Measurements from ENCODE around the gene FSIP2. TPM values are rescaled to one million over a fixed set of nuclear protein-coding genes. Genes with fewer than 3 reads are reported as not detected.

FSIP2 gene
- total and polyA plus RNA-seq, 10 of the 15 experiments (the other 5 are each of a cell fraction or from before 2014, with no cell fraction given), result 0.03 to 1.3 (median 0.13) TPM

GRCh38 chr2:185823773-185824172 is 85.2 kb downstream of the FSIP2 start:
- BruUV-seq (replicated peaks), result no TSS peak
- ChIA-PET POLR2A (no interaction called here), SMC1A (ENCODE audit: uncharacterized antibody, unreplicated experiment) (no interaction called here), CTCF (no interaction called here), RAD21 (ENCODE audit: unreplicated experiment) (no interaction called here)
- Histone ChIP-seq H3K9me3 (replicated peaks; ENCODE audit: control insufficient read depth, insufficient read depth, low read length) (no peaks in the 10 kb centered on the region), H3K27ac (ENCODE audit: control insufficient read depth, insufficient read depth) (no peak overlapping the region), H3K27me3 (replicated peaks in 1 of 2; ENCODE audit: control insufficient read depth in 2 of 2, insufficient read depth in 2 of 2, low read length in 1 of 2) (no peaks in the 10 kb centered on the region), H3K9ac (ENCODE audit: control insufficient read depth, insufficient read depth, low read length) (no peak overlapping the region), H3K4me1 (ENCODE audit: control insufficient read depth, insufficient read depth, low read length) (no peaks in the 10 kb centered on the region), H4K20me1 (ENCODE audit: control insufficient read depth, insufficient read depth) (no peaks in the 10 kb centered on the region), H3K79me2 (ENCODE audit: control insufficient read depth, insufficient read depth, low read length) (no peaks in the 10 kb centered on the region), H2AFZ (ENCODE audit: control insufficient read depth, low read depth, low read length) (no peak overlapping the region), H3K4me2 (ENCODE audit: control insufficient read depth, insufficient read depth) (no peak overlapping the region), H3K36me3 (ENCODE audit: control insufficient read depth in 2 of 2, insufficient read depth in 2 of 2, low read length in 1 of 2) (no peaks in the 10 kb centered on the region), H3K4me3 (no peak overlapping the region)
- 61% methylated on average over 2 of the region's 2 CpGs for WGBS (ENCODE audit: insufficient coverage, insufficient replicate concordance, low lambda C conversion rate, missing lambda C conversion rate)
- intact Hi-C loops (cut with micrococcal nuclease; ENCODE audit: unreplicated experiment) (no loop called here), in situ Hi-C loops (cut with MboI) (no loop called here)
- no peak for FAIRE-seq
- DNase-seq (ENCODE audit: low read depth, low spot score), result no peak
- TF ChIP-seq YY1 (IDR thresholded peaks at IDR 0.05; ENCODE audit: low read depth, low read length) (no peak), CHD2 (IDR thresholded peaks at IDR 0.05; ENCODE audit: borderline replicate concordance, low read depth, low read length) (no peak), BCL11A (IDR thresholded peaks at IDR 0.05; ENCODE audit: low read depth, low read length) (no peak), TAF1 (IDR thresholded peaks at IDR 0.05; ENCODE audit: borderline replicate concordance, low read depth, low read length) (no peak), NBN (IDR thresholded peaks at IDR 0.05) (no peak), RELB (IDR thresholded peaks at IDR 0.05; ENCODE audit: low read depth) (no peak), NFYB (IDR thresholded peaks at IDR 0.05; ENCODE audit: insufficient read depth, low read depth, low read length) (no peak), SIX5 (IDR thresholded peaks at IDR 0.05; ENCODE audit: low read depth, low read length, severe bottlenecking) (no peak), GATAD2B (conservative IDR thresholded peaks at IDR 0.05; ENCODE audit: low read depth) (no peak), STAT3 (IDR thresholded peaks at IDR 0.05; ENCODE audit: low read depth, low read length) (no peak), ATF7 (IDR thresholded peaks at IDR 0.05; ENCODE audit: low read depth) (no peak), BMI1 (IDR thresholded peaks at IDR 0.05; ENCODE audit: borderline replicate concordance) (no peak), CHD4 (IDR thresholded peaks at IDR 0.05) (no peak)
- no peak for ATAC-seq
